IPS-NIHi11 (cell line): ENCODE measurements around the gene ACTR10.
"Not testable (repeated sequence)": the region's sequence is repeated elsewhere in the genome, so short reads cannot be mapped to it uniquely, and the experiment has no call there.

Source experiments
- DNase-seq: peaks from one replicate; pipeline ENCODE4 v3.0.0; 2012; ENCODE audit warnings: mixed read lengths, low spot score

ACTR10 gene

DNA sequence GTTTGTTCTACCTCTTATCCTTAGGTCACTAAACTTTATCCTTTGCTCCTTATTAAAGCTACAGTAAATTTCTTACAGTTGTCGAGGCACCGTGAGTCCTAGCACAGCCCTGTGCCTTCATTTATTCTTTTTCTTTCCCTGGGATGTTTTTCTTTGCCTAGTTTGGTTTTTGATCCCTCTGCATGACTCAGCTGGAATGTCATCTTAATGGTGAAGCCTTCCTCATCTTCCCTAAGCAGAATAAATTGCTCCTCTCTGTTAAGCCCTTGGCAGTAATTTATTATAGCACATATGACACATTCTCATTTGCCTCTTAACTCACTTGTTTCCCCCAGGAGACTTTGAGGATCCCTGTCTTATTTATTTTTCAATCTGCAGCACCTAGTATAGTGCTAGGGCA is 16.6 kb downstream of the ACTR10 start:
- no peak for DNase-seq

GRCh38 chr14:58227096-58227819 is 27.3 kb downstream of the ACTR10 start:
- DNase-seq: no peak

DNA sequence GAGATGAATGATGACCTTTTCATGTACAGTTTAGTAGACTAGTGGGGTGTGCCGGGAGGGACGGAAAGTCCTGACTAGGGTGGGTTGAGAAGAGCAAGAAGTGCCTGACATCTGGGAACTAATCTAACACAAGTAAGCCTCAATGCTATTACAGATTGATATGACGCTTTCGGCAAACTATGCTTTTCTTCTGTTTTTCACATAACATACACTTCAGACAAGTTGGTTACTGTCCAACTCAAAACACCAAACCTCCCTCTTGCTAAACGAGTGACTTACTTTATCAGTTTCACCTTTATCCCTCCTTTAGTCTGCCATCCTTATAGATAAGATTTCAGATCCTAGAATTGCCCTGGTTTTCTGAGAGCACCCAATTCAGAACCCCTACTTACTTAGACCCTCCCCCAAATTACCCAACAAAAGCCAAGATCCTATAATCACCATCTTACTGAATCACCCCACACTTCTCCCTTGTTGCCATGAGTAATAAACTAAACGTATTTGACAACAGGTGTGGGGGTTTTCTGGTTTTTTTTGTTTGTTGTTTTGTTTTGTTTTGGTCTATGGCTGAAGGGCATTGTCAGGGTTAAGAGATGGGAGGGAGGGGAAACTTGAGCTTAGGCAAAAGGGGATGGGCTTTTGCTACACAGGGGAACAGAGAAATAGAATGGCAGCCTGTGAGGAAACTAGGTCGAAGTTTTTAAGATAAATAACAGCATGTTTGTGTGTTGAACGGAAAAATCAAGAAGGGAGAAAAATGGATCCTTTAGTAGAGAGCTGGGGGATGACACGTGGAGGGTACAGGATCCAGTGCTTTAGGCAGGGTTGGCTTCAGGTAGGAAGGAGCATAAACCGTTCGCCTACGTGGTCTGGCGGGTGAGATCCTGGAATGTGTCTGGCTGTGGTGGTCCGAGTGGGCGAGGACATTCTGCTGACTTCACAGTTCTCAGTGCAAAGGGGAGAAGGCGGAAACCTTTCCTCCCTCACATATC is 38.6 kb downstream of the ACTR10 start:
- peak; percentile 17 for DNase-seq

GRCh38 chr14:58239244-58240195 is 39.6 kb downstream of the ACTR10 start:
- peak; percentile 28 for DNase-seq

GRCh38 chr14:58243790-58244555 is 44.0 kb downstream of the ACTR10 start:
- DNase-seq: no peak

DNA sequence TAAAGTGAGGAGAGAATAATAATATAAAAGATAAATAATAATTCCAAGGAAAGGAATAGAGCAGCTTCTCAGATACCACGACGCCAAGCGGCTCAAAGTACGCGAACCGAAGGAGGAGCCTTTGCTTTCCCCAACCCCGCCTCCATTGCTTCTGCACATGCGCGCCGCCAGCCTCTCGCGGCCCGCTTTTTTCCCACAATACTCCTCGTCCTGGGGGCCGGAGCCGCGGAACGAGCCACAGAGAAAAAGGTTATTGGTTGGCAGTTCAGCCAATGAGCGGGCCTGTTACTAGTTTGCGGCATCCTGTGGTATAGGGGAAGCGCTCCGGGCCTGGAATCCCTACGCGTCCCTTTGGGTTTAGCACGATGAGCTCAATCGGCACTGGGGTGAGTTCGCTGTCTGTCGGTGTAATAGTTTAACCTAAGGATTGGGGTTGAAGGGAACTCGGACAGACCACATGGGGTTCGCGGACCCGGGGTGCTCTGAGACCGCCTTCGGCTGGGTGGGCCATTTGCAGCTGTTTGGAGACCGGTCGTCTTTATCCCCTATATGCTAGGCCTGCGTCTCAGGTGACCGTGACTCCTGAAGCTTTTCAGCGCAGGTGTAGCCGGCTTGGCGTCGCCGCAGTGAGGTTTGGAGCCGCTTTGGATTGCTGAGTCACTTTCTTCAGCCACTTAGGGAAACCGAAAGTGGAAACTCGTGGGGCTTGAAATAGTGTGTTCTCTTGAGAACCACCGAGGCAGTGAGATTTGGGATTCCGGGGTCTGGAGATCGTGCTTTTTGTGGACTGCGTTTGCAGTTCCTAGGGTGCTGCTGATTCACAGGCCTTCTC is 44.8 kb downstream of the ACTR10 start, which contains the start of gene PSMA3:
Gene PSMA3, plus strand, starts transcription at position 288 of the 832 bp plus-strand sequence. Its CDS starts 78 bp downstream, at position 366.
- peak; percentile 94 for DNase-seq

GRCh38 chr14:58245562-58245961 is 45.6 kb downstream of the ACTR10 start:
- no peak for DNase-seq

GRCh38 chr14:58249611-58250010 is 49.7 kb downstream of the ACTR10 start:
- no peak for DNase-seq

DNA sequence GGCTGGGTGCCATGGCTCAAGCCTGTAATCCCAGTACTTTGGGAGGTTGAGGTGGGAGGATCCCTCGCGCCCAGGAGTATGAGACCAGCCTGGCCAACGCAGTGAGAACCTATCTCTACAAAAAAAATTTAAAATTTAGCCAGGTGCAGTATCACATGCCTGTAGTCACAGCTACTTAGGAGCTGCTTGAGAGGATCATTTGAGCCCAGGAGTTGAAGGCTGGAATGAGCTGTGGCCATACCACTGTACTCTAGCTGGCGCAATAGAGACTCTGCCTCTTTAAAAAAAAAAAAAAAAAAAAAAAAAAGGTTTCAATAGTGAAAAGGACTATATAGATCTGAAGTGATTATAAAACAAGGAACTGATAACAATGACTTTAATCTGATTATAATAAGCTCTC is 58.2 kb downstream of the ACTR10 start:
- DNase-seq: no peak

DNA sequence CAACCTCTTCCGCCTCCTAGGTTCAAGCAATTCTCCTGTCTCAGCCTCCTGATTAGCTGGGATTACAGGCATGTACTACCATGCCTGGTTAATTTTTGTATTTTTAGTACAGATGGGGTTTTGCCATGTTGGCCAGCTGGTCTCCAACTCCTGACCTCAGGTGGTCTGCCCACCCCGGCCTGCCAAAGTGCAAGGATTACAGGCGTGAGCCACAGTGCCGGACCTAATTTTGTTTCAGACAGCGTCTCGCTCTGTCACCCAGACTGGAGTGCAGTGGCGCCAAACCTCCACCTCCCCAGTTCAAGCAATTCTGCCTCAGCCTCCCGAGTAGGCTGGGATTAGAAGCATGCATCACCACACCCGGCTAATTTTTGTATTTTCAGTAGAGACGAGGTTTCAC is 62.1 kb downstream of the ACTR10 start:
- not testable (repeated sequence) for DNase-seq

GRCh38 chr14:58265401-58265800 is 65.5 kb downstream of the ACTR10 start:
- no peak for DNase-seq

DNA sequence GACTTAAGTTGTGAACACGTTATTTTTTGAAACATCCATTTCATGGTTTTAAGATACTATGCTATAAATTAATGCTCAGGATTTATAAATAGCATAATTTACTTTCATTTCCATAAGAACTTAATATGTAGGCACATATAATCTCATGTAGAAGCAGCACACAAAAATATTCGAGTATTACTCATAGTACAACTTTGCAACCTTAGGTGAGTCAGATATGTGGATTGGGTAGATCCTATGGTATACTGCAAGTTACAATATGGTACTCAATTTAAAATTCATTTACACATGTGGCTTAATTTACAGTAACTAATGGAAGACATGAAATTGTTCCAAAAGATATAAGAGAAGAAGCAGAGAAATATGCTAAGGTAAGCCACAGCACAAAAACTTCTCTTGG is 70.7 kb downstream of the ACTR10 start:
- no peak for DNase-seq

- peak; percentile 8 for DNase-seq
Measured at GRCh38 chr14:58272588-58273372, 72.8 kb downstream of the ACTR10 start.

GRCh38 chr14:58274881-58275280 is 74.9 kb downstream of the ACTR10 start:
- DNase-seq: no peak

DNA sequence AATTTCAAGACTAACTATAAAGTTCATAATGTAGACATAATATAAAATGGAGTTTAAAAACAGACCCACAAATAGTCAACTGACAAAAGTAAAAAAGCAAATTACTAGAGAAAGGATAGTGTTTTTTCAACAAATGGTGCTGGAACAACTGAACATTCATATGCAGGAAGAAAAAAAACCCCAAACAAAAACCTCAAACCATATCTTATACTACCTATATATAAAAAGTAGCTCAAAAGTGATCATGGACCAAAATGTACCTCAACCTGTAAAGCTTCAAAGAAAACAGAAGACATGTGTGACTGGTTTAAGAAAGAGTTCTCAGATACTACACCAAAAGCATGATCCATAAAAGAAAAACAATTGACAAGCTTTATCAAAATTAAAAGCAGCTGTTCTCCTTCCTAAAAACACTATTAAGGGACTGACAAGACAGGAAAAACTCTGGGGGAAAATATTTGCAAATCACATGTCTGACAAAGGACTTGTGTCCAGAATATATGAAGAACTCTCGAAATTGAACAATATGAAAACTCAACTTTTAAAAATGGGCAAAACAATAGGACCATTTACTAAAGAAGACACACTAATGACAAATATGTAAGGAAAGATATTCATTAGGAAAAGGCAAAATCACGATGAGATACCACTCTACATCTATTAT is 75.7 kb downstream of the ACTR10 start:
- DNase-seq: no peak

- DNase-seq: no peak
Measured at GRCh38 chr14:58276208-58276607, 76.3 kb downstream of the ACTR10 start.

- DNase-seq: no peak
Measured at GRCh38 chr14:58278177-58278576, 78.2 kb downstream of the ACTR10 start.

DNA sequence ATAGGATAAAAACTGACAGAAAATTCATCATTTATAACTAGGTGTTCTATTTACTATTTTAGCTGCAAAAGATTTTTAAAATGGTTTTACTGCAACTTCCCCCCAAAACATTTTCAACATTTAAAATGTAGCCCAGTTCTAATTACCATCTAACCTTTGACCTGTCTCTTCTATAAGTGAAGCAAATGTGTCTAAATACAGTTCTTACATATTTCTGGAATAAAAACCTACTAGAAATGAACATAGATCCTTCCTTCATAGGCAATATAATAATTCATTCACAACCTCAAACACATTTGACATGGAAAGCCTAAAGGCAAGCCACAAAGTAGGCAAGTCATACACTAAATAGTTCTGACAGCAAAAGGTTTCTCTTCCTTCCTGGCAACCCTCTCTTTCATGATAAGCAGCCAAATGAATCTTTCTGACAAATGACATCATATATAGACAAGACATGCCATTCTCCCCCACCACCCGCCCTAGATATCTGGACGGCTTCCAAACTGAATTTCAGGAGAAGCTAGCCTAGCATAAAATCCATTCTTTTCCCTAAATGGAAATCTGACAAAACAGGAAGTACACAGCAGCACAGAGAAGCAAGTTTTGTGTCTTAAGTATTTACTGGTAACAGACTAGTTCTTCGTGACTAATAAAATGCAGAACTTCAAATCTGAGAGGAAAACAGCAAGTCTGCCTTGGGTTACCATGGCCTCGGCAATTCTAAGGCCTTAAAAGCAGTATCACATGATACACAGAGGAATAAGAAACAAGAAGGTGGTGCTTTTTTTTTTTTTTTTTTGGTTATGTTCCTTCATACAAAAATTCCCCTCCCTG is 81.2 kb downstream of the ACTR10 start:
- peak; percentile 10 for DNase-seq
